PC-3 (cell line): ENCODE results near the gene NAV1. TPM values are rescaled to one million over a fixed set of nuclear protein-coding genes. Genes with fewer than 3 reads are reported as not detected.
A peak's percentile ranks its signal among the peaks of the same experiment; 100 is the strongest.
"Not testable (repeated sequence)": the region's sequence is repeated elsewhere in the genome, so short reads cannot be mapped to it uniquely, and the experiment has no call there.

Source experiments
- ATAC-seq: fragments of 200-7000 bp; cut with Tn5 transposase; 2 replicates; pipeline ENCODE4 v1.9.1; 2020; ENCODE audit warnings: mild to moderate bottlenecking, moderate library complexity
- BruUV-seq: library from RNA; stranded (reverse); fragments of 400-500 nt; replicated peaks from 2 replicates; lab custom pipeline; 2021; lab: Mats Ljungman, UMichigan
- CTCF ChIA-PET: fragments of 300-600 bp; sonication (Branson Sonifier 250); formaldehyde crosslinking; loops from one replicate; lab custom pipeline; 2022; ENCODE audit warnings: antibody characterized with exemption; lab: Charles Lee
- POLR2A ChIA-PET: fragments of 300-600 bp; sonication (Branson Sonifier 250); formaldehyde crosslinking; loops from one replicate; lab custom pipeline; 2022; ENCODE audit warnings: antibody characterized with exemption; ENCODE audit not compliant: unreplicated experiment; lab: Charles Lee
- DNase-seq: peaks from one replicate; pipeline ENCODE4 v3.0.0-alpha.2; 2015
- H2AFZ ChIP-seq: fragments of 300-600 bp; sonication (generic); 2 replicates; pipeline ENCODE4 v1.6.0; 2016; ENCODE audit warnings: antibody characterized with exemption, low read length
- H3F3A ChIP-seq: fragments of 300-600 bp; sonication (generic); one replicate; pipeline ENCODE4 v1.6.0; 2017; ENCODE audit warnings: antibody characterized with exemption, low read length, control low read depth, mild to moderate bottlenecking; ENCODE audit not compliant: unreplicated experiment
- H3K27ac ChIP-seq: fragments of 300-600 bp; sonication (generic); 2 replicates; pipeline ENCODE4 v1.5.1; 2016; ENCODE audit warnings: mild to moderate bottlenecking, low read length
- H3K27me3 ChIP-seq: fragments of 300-600 bp; sonication (generic); 2 replicates; pipeline ENCODE4 v1.6.1; 2016; ENCODE audit warnings: low read length, mixed read lengths
- H3K36me3 ChIP-seq: fragments of 300-600 bp; sonication (generic); 2 replicates; pipeline ENCODE4 v1.6.1; 2016; ENCODE audit warnings: low read depth, mixed run types, low read length, mixed read lengths
- H3K4me1 ChIP-seq: fragments of 300-600 bp; sonication (generic); 2 replicates; pipeline ENCODE4 v1.5.1; 2016; ENCODE audit warnings: low read length; ENCODE audit not compliant: insufficient read depth
- H3K4me2 ChIP-seq: fragments of 300-600 bp; sonication (generic); 2 replicates; pipeline ENCODE4 v1.6.0; 2016; ENCODE audit warnings: low read length
- H3K4me3 ChIP-seq: fragments of 300-600 bp; sonication (generic); 2 replicates; pipeline ENCODE4 v1.5.1; 2016; ENCODE audit warnings: mild to moderate bottlenecking, low read length, mixed read lengths
- H3K79me2 ChIP-seq: fragments of 300-600 bp; sonication (generic); 2 replicates; pipeline ENCODE4 v1.6.1; 2017; ENCODE audit warnings: low read length, mixed read lengths
- H3K9ac ChIP-seq: fragments of 300-600 bp; sonication (generic); 2 replicates; pipeline ENCODE4 v1.6.0; 2016; ENCODE audit warnings: mild to moderate bottlenecking, low read length
- H3K9me2 ChIP-seq: fragments of 300-600 bp; sonication (generic); replicated peaks from 2 replicates; pipeline ENCODE4 v1.6.1; 2016; ENCODE audit warnings: mixed run types, low read length, mixed read lengths
- H3K9me3 ChIP-seq: fragments of 300-600 bp; sonication (generic); 2 replicates; pipeline ENCODE4 v1.6.1; 2016; ENCODE audit warnings: low read length, mixed read lengths
- H4K20me1 ChIP-seq: fragments of 300-600 bp; sonication (generic); 2 replicates; pipeline ENCODE4 v1.6.1; 2016; ENCODE audit warnings: low read length, mixed read lengths
- EZH2 ChIP-seq: fragments of 300-600 bp; sonication (generic); IDR thresholded peaks from one replicate; pipeline ENCODE4 v1.6.1; 2017; ENCODE audit warnings: antibody characterized with exemption, mild to moderate bottlenecking, low read length; ENCODE audit not compliant: unreplicated experiment
- EZH2phosphoT487 ChIP-seq: fragments of 300-600 bp; sonication (generic); IDR thresholded peaks from 2 replicates; pipeline ENCODE4 v1.6.1; 2018; ENCODE audit warnings: mild to moderate bottlenecking, antibody characterized with exemption, low read length, borderline replicate concordance
- intact Hi-C: fragments of 100-400 bp; cut with micrococcal nuclease; formaldehyde crosslinking; loops from 2 replicates; pipeline ENCODE4 v1.9.0; 2023
- total RNA-seq: library from RNA; depleted of rRNA; stranded (reverse); fragments of >200 nt; gene quantifications from 2 replicates; pipeline ENCODE4 v1.2.3, GENCODE V29; 2014
- TF ChIP-seq, protein P1 (sequence below): fragments of 300-600 bp; sonication (generic); conservative IDR thresholded peaks from 2 replicates; pipeline ENCODE4 v1.5.1; 2017; ENCODE audit warnings: antibody characterized with exemption, low read depth, mild to moderate bottlenecking, low read length

Gene NAV1
- total RNA-seq, 1 experiment from 2014 or later = 2.6 TPM

DNA sequence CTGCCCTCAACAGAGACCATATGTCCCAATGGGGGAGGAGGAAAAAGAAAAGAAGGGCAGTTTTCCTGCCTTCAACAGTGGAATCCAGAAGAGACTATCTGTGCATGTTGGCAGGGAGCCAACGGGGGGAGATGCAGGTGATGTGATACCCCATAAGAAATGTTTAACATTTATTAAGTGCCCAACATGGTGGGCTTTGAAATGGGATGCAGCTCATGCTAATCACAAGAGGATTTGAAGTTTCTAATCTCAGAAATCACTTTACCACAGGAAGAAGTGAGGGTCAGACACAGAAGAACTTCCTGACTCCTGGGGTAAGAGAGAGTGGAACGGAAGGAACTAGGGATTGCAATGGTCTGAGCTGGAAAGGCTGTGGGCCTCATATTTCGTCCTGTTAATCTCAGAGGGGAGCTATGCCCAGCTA, 48.2 kb upstream of the NAV1 start:
- CTCF ChIA-PET = interaction anchor here (0.9 kb wide), 1 partner anchor 9 kb away, joined by 3 read pairs; no protein-coding TSS in a partner anchor

DNA sequence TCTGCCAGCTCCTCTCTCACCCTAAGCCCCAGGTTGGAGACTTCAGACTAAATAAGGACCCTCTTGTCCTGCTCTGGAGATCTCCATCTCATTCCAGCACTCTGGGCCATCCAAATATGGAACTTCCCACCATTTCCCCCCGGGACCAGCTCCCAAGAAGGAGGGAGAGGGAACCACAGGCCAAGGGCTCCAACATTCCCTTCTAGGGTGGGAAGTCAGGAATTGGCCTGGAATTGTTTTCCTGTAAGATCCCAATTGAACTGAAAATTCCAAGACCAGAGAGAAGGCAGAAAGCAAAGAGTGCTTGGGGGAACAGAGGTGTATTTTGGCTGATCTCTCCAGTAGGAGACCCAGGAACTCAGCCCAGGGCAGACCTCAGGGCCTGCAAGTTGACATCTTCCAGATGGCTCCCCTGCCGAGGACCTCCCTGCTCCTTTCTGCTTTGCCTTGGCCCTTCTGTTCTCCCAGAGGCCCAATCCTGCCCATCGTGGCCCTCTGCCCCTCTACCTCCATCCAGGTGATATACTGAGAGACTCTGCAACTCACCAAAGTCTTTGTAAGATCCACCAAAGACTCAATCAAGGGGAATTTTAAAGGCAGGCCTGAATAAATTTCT, 46.9 kb upstream of the NAV1 start:
- H3F3A ChIP-seq = peaks cover 4% of the 10 kb centered on the region
- no peak overlapping the region for H3K27ac ChIP-seq
- H3K4me3 ChIP-seq = no peak overlapping the region
- no peak for TF ChIP-seq EZH2
- TF ChIP-seq EZH2phosphoT487 = no peak
- TF ChIP-seq, protein P1, sequence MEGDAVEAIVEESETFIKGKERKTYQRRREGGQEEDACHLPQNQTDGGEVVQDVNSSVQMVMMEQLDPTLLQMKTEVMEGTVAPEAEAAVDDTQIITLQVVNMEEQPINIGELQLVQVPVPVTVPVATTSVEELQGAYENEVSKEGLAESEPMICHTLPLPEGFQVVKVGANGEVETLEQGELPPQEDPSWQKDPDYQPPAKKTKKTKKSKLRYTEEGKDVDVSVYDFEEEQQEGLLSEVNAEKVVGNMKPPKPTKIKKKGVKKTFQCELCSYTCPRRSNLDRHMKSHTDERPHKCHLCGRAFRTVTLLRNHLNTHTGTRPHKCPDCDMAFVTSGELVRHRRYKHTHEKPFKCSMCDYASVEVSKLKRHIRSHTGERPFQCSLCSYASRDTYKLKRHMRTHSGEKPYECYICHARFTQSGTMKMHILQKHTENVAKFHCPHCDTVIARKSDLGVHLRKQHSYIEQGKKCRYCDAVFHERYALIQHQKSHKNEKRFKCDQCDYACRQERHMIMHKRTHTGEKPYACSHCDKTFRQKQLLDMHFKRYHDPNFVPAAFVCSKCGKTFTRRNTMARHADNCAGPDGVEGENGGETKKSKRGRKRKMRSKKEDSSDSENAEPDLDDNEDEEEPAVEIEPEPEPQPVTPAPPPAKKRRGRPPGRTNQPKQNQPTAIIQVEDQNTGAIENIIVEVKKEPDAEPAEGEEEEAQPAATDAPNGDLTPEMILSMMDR = no peak
- no peak overlapping the region for H2AFZ ChIP-seq
- ChIA-PET POLR2A (no interaction called here), CTCF (no interaction called here)
- peaks cover 47% of the 10 kb centered on the region for H3K36me3 ChIP-seq
- H4K20me1 ChIP-seq = no peaks in the 10 kb centered on the region
- no peak overlapping the region for H3K4me2 ChIP-seq
- no peaks in the 10 kb centered on the region for H3K79me2 ChIP-seq
- H3K9ac ChIP-seq = no peak overlapping the region
- no peaks in the 10 kb centered on the region for H3K9me3 ChIP-seq
- intact Hi-C loops = no loop called here
- no peaks in the 10 kb centered on the region for H3K27me3 ChIP-seq
- BruUV-seq = no TSS peak
- ATAC-seq (no peak), DNase-seq (no peak)
- no peaks in the 10 kb centered on the region for H3K9me2 ChIP-seq
- peaks cover 27% of the 10 kb centered on the region for H3K4me1 ChIP-seq

More for the DNA sequence above, 48.2 kb upstream of the NAV1 start:
- H3K4me2 ChIP-seq = no peak overlapping the region
- H3K27me3 ChIP-seq = no peaks in the 10 kb centered on the region
- H3K4me3 ChIP-seq = no peak overlapping the region
- no TSS peak for BruUV-seq
- intact Hi-C loops = no loop called here
- H2AFZ ChIP-seq = no peak overlapping the region
- TF ChIP-seq EZH2phosphoT487 (no peak), EZH2 (no peak)
- TF ChIP-seq, protein P1 = no peak
- no peak overlapping the region for H3K9ac ChIP-seq
- peaks cover 27% of the 10 kb centered on the region for H3K4me1 ChIP-seq
- H3K9me3 ChIP-seq = no peaks in the 10 kb centered on the region
- peaks cover 4% of the 10 kb centered on the region for H3F3A ChIP-seq
- H3K79me2 ChIP-seq = no peaks in the 10 kb centered on the region
- H4K20me1 ChIP-seq = no peaks in the 10 kb centered on the region
- POLR2A ChIA-PET = no interaction called here
- no peaks in the 10 kb centered on the region for H3K9me2 ChIP-seq
- H3K27ac ChIP-seq = 0 out of 2 replicates have a peak overlapping the region, but pooled peaks have one; percentile 1
- peaks cover 51% of the 10 kb centered on the region for H3K36me3 ChIP-seq
- DNase-seq = no peak
- ATAC-seq = no peak

DNA sequence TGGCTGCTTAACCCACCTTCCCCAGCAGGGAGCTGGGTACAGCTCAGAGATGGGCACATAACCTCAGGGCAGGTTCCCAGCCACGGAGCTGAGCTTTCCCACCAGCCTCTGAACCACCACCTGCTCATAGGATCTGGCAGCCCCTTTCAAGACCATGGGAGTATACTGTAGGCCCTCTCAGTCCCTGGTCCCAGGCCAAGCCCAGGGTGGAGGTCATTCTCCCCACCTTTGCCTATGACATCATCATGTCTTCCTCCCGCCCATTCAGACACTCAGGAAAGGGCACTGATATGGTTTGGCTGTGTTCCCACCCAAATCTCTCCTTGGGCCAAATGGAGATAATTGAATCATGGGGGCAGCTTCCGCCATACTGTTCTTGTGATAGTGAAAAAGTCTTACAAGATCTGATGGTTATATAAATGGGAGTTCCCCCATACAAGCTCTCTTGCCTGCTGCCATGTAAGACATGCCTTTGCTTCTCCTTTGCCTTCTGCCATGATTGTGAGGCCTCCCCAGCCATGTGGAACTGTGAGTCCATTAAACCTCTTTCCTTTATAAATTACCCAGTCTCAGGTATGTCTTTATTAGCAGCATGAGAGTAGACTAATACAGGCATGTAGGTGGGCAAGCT, 45.8 kb upstream of the NAV1 start:
- H4K20me1 ChIP-seq, BruUV-seq, H3K4me3 ChIP-seq, H3K9me3 ChIP-seq, H3K9me2 ChIP-seq, H3K4me2 ChIP-seq, H3K9ac ChIP-seq, H2AFZ ChIP-seq, H3F3A ChIP-seq, ATAC-seq, POLR2A ChIA-PET, H3K27ac ChIP-seq, H3K27me3 ChIP-seq, H3K79me2 ChIP-seq, DNase-seq, intact Hi-C loops: not testable (repeated sequence)
- Histone ChIP-seq H3K4me1 (peaks cover 27% of the 10 kb centered on the region), H3K36me3 (peaks cover 36% of the 10 kb centered on the region)
- CTCF ChIA-PET = interaction anchor here (0.5 kb wide), 1 partner anchor 20 kb away, joined by 3 read pairs; no protein-coding TSS in a partner anchor
